Loucy (cell line): ENCODE measurements around the gene MRPL21.

Source experiments
- H2AFZ ChIP-seq: fragments of 200-600 bp; sonication (generic); 2 replicates; pipeline ENCODE4 v1.6.0; 2016; ENCODE audit warnings: antibody characterized with exemption, mild to moderate bottlenecking, low read length, moderate library complexity
- H3F3A ChIP-seq: fragments of 200-600 bp; 2 replicates; pipeline ENCODE4 v1.6.0; 2016; ENCODE audit warnings: antibody characterized with exemption, low read depth, mild to moderate bottlenecking
- H3K27me3 ChIP-seq: fragments of 200-600 bp; sonication (generic); 2 replicates; pipeline ENCODE4 v1.6.1; 2014; ENCODE audit warnings: low read length, mild to moderate bottlenecking; ENCODE audit not compliant: insufficient read depth, poor library complexity, severe bottlenecking
- H3K36me3 ChIP-seq: fragments of 200-600 bp; sonication (generic); 2 replicates; pipeline ENCODE4 v1.6.1; 2016; ENCODE audit warnings: low read length; ENCODE audit not compliant: insufficient read depth
- H3K4me1 ChIP-seq: fragments of 200-600 bp; sonication (generic); 2 replicates; pipeline ENCODE4 v1.5.1; 2014; ENCODE audit warnings: low read length, mild to moderate bottlenecking; ENCODE audit not compliant: insufficient read depth, poor library complexity, severe bottlenecking
- H3K4me2 ChIP-seq: fragments of 200-600 bp; sonication (generic); 2 replicates; pipeline ENCODE4 v1.6.0; 2014; ENCODE audit warnings: antibody characterized with exemption, low read length, low read depth, mild to moderate bottlenecking; ENCODE audit not compliant: poor library complexity, severe bottlenecking
- H3K4me3 ChIP-seq: fragments of 200-600 bp; sonication (generic); 2 replicates; pipeline ENCODE4 v1.5.1; 2014; ENCODE audit warnings: low read length, mild to moderate bottlenecking, mixed read lengths; ENCODE audit not compliant: poor library complexity, severe bottlenecking
- H3K79me2 ChIP-seq: fragments of 200-600 bp; sonication (generic); 2 replicates; pipeline ENCODE4 v1.6.1; 2014; ENCODE audit warnings: low read length; ENCODE audit not compliant: insufficient read depth
- H3K9ac ChIP-seq: fragments of 200-600 bp; sonication (generic); 2 replicates; pipeline ENCODE4 v1.6.0; 2014; ENCODE audit warnings: mild to moderate bottlenecking, low read depth, low read length, moderate library complexity; ENCODE audit not compliant: poor library complexity, severe bottlenecking
- H3K9me2 ChIP-seq: fragments of 200-600 bp; sonication (generic); replicated peaks from 2 replicates; pipeline ENCODE4 v1.6.1; 2016; ENCODE audit warnings: low read depth, low read length, mixed read lengths
- H3K9me3 ChIP-seq: fragments of 200-600 bp; sonication (generic); 2 replicates; pipeline ENCODE4 v1.6.1; 2014; ENCODE audit warnings: mild to moderate bottlenecking, antibody characterized with exemption, low read length, low read depth; ENCODE audit not compliant: insufficient read depth
- H4K20me1 ChIP-seq: fragments of 200-600 bp; sonication (generic); 2 replicates; pipeline ENCODE4 v1.6.0; 2014; ENCODE audit warnings: antibody characterized with exemption, low read length, mild to moderate bottlenecking; ENCODE audit not compliant: insufficient read depth, poor library complexity, severe bottlenecking
- EZH2phosphoT487 ChIP-seq: fragments of 200-600 bp; IDR thresholded peaks from 2 replicates; pipeline ENCODE4 v1.6.1; 2018; ENCODE audit warnings: antibody characterized with exemption, mild to moderate bottlenecking, moderate library complexity, borderline replicate concordance
- TF ChIP-seq, protein P1 (sequence below): fragments of 200-600 bp; sonication (generic); conservative IDR thresholded peaks from 2 replicates; pipeline ENCODE4 v1.5.1; 2014; ENCODE audit warnings: mild to moderate bottlenecking, antibody characterized with exemption, low read length

MRPL21 gene

GRCh38 chr11:68897441-68897840 is 6.2 kb downstream of the MRPL21 start:
- Histone ChIP-seq H3K4me3 (no peak overlapping the region), H3K27me3 (no peaks in the 10 kb centered on the region), H3K36me3 (peaks cover 50% of the 10 kb centered on the region; the same call in 1 of the 2 replicates), H3K9ac (no peak overlapping the region), H2AFZ (no peak overlapping the region), H4K20me1 (no peaks in the 10 kb centered on the region), H3K9me2 (no peaks in the 10 kb centered on the region), H3K79me2 (peaks cover 18% of the 10 kb centered on the region), H3K9me3 (no peaks in the 10 kb centered on the region), H3F3A (no peaks in the 10 kb centered on the region), H3K4me1 (peaks cover 6% of the 10 kb centered on the region), H3K4me2 (no peak overlapping the region)
- TF ChIP-seq, protein P1, sequence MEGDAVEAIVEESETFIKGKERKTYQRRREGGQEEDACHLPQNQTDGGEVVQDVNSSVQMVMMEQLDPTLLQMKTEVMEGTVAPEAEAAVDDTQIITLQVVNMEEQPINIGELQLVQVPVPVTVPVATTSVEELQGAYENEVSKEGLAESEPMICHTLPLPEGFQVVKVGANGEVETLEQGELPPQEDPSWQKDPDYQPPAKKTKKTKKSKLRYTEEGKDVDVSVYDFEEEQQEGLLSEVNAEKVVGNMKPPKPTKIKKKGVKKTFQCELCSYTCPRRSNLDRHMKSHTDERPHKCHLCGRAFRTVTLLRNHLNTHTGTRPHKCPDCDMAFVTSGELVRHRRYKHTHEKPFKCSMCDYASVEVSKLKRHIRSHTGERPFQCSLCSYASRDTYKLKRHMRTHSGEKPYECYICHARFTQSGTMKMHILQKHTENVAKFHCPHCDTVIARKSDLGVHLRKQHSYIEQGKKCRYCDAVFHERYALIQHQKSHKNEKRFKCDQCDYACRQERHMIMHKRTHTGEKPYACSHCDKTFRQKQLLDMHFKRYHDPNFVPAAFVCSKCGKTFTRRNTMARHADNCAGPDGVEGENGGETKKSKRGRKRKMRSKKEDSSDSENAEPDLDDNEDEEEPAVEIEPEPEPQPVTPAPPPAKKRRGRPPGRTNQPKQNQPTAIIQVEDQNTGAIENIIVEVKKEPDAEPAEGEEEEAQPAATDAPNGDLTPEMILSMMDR = no peak
- no peak for TF ChIP-seq EZH2phosphoT487

GRCh38 chr11:68896171-68896959 is 7.3 kb downstream of the MRPL21 start:
- Histone ChIP-seq H3K9ac (no peak overlapping the region), H3K27me3 (no peaks in the 10 kb centered on the region), H3K9me3 (no peaks in the 10 kb centered on the region), H3K9me2 (no peaks in the 10 kb centered on the region), H3K79me2 (peaks cover 7% of the 10 kb centered on the region; the same call in 1 of the 2 replicates), H2AFZ (no peak overlapping the region), H3K36me3 (peaks cover 56% of the 10 kb centered on the region; the same call in 1 of the 2 replicates), H3K4me3 (no peak overlapping the region), H4K20me1 (no peaks in the 10 kb centered on the region), H3F3A (no peaks in the 10 kb centered on the region), H3K4me2 (no peak overlapping the region), H3K4me1 (no peaks in the 10 kb centered on the region)
- TF ChIP-seq, protein P1 = no peak
- TF ChIP-seq EZH2phosphoT487 = no peak

GRCh38 chr11:68893282-68893681 is 10.3 kb downstream of the MRPL21 start:
- Histone ChIP-seq H3K79me2 (no peaks in the 10 kb centered on the region), H4K20me1 (no peaks in the 10 kb centered on the region), H3K4me1 (no peaks in the 10 kb centered on the region), H3K9me3 (no peaks in the 10 kb centered on the region), H3K36me3 (peaks cover 52% of the 10 kb centered on the region; the same call in 1 of the 2 replicates), H2AFZ (no peak overlapping the region), H3K9ac (no peak overlapping the region), H3F3A (no peaks in the 10 kb centered on the region), H3K9me2 (no peaks in the 10 kb centered on the region), H3K4me2 (no peak overlapping the region), H3K27me3 (no peaks in the 10 kb centered on the region), H3K4me3 (no peak overlapping the region)
- TF ChIP-seq, protein P1 = no peak
- TF ChIP-seq EZH2phosphoT487 = no peak
